GM23338 (cell line): ENCODE results near the gene ILKAP. TPM values are rescaled to one million over a fixed set of nuclear protein-coding genes. Genes with fewer than 3 reads are reported as not detected.

Source experiments
- ATAC-seq: fragments of 200-7000 bp; cut with Tn5 transposase; 3 replicates; pipeline ENCODE4 v1.9.1; 2020
- DNase-seq: peaks from one replicate; pipeline ENCODE4 v3.0.0-alpha.2; 2015; ENCODE audit warnings: low spot score
- H2AFZ ChIP-seq: fragments of 200-600 bp; sonication (generic); 2 replicates; pipeline ENCODE4 v1.8.0; 2016; ENCODE audit warnings: antibody characterized with exemption, mild to moderate bottlenecking, moderate library complexity
- H3F3A ChIP-seq: fragments of 200-600 bp; sonication (generic); replicated peaks from 2 replicates; pipeline ENCODE4 v1.8.0; 2017; ENCODE audit warnings: antibody characterized with exemption, mixed run types, low read depth
- H3K27ac ChIP-seq: fragments of 200-600 bp; sonication (generic); 2 replicates; pipeline ENCODE4 v1.6.1; 2016; ENCODE audit warnings: low read depth
- H3K27me3 ChIP-seq: fragments of 200-600 bp; sonication (generic); 2 replicates; pipeline ENCODE4 v1.8.0; 2016; ENCODE audit warnings: mild to moderate bottlenecking, mixed run types, moderate library complexity; ENCODE audit not compliant: insufficient read depth
- H3K36me3 ChIP-seq: fragments of 200-600 bp; sonication (generic); 2 replicates; pipeline ENCODE4 v1.8.0; 2016; ENCODE audit warnings: mild to moderate bottlenecking; ENCODE audit not compliant: insufficient read depth
- H3K4me1 ChIP-seq: fragments of 200-600 bp; sonication (generic); 2 replicates; pipeline ENCODE4 v1.8.0; 2016; ENCODE audit warnings: mild to moderate bottlenecking, moderate library complexity; ENCODE audit not compliant: insufficient read depth
- H3K4me2 ChIP-seq: fragments of 200-600 bp; sonication (generic); 2 replicates; pipeline ENCODE4 v1.7.1; 2017; ENCODE audit warnings: mixed run types
- H3K4me3 ChIP-seq: fragments of 200-600 bp; sonication (generic); 2 replicates; pipeline ENCODE4 v1.6.1; 2016; ENCODE audit warnings: mixed run types
- H3K79me2 ChIP-seq: fragments of 200-600 bp; sonication (generic); replicated peaks from 2 replicates; pipeline ENCODE4 v1.8.0; 2017; ENCODE audit warnings: mild to moderate bottlenecking; ENCODE audit not compliant: insufficient read depth
- H3K9me2 ChIP-seq: fragments of 200-600 bp; sonication (generic); 2 replicates; pipeline ENCODE4 v1.8.0; 2017; ENCODE audit not compliant: insufficient read depth
- H4K20me1 ChIP-seq: fragments of 200-600 bp; sonication (generic); replicated peaks from 2 replicates; pipeline ENCODE4 v1.8.0; 2017; ENCODE audit warnings: mild to moderate bottlenecking; ENCODE audit not compliant: insufficient read depth
- H3K27ac Mint-ChIP-seq: 2 replicates; pipeline ENCODE4 v1.8.0; 2020; ENCODE audit warnings: inconsistent platforms, mild to moderate bottlenecking, moderate library complexity, mixed read lengths
- H3K27me3 Mint-ChIP-seq: 3 replicates; pipeline ENCODE4 v1.8.0; 2022; ENCODE audit warnings: low read depth, mild to moderate bottlenecking, moderate library complexity, mixed read lengths, inconsistent platforms; ENCODE audit not compliant: insufficient read depth, poor library complexity
- H3K36me3 Mint-ChIP-seq: 3 replicates; pipeline ENCODE4 v1.8.0; 2021; ENCODE audit warnings: low read depth, mild to moderate bottlenecking, inconsistent platforms, moderate library complexity, mixed read lengths
- H3K4me1 Mint-ChIP-seq: 3 replicates; pipeline ENCODE4 v1.8.0; 2020; ENCODE audit warnings: mild to moderate bottlenecking, inconsistent platforms, mixed read lengths
- H3K4me3 Mint-ChIP-seq: 3 replicates; pipeline ENCODE4 v1.8.0; 2021; ENCODE audit warnings: moderate library complexity, mild to moderate bottlenecking, inconsistent platforms, mixed read lengths
- H3K9me3 Mint-ChIP-seq: 3 replicates; pipeline ENCODE4 v1.8.0; 2020; ENCODE audit warnings: moderate library complexity, mild to moderate bottlenecking, inconsistent platforms, mixed read lengths
- ETS1 ChIP-seq: IDR thresholded peaks from 2 replicates; pipeline ENCODE4 v1.6.1; 2016; ENCODE audit warnings: antibody characterized with exemption
- JUNB ChIP-seq: IDR thresholded peaks from one replicate; pipeline ENCODE4 v1.6.1; 2016; ENCODE audit warnings: antibody characterized with exemption; ENCODE audit not compliant: unreplicated experiment
- STAT1 ChIP-seq: IDR thresholded peaks from one replicate; pipeline ENCODE4 v1.6.1; 2016; ENCODE audit warnings: antibody characterized with exemption; ENCODE audit not compliant: unreplicated experiment
- ZNF462 ChIP-seq: fragments of 250-450 bp; sonication (Bioruptor Pico); IDR thresholded peaks from 2 replicates; pipeline ENCODE4 v1.5.0; 2020; ENCODE audit warnings: mild to moderate bottlenecking, moderate library complexity
- polyA plus RNA-seq: library from polyadenylated mRNA; unstranded; fragments of >200 nt; fragmentation: Nextera tagmentation; extraction: Ambion mirVana; gene quantifications from 2 replicates; pipeline ENCODE4 v1.2.1, GENCODE V29; 2016
- total RNA-seq: library from RNA; depleted of rRNA; stranded (reverse); fragments of >200 nt; shearing (Covaris generic); gene quantifications from 2 replicates; pipeline ENCODE4 v1.2.3, GENCODE V29; 2014

ILKAP gene
- total and polyA plus RNA-seq, 2 experiments from 2014 or later, result 17.0 to 35.9 TPM

- Histone ChIP-seq H3K79me2 (no peaks in the 10 kb centered on the region), H3K36me3 (no peaks in the 10 kb centered on the region), H3K4me3 (no peak overlapping the region), H3K9me2 (no peaks in the 10 kb centered on the region), H3K4me1 (peaks cover 13% of the 10 kb centered on the region), H3K27ac (no peak overlapping the region), H3F3A (0 out of 2 replicates have a peak, but pooled peaks cover 8% of the 10 kb centered on the region), H3K4me2 (no peak overlapping the region), H4K20me1 (no peaks in the 10 kb centered on the region), H2AFZ (no peak overlapping the region), H3K27me3 (peaks cover 29% of the 10 kb centered on the region)
- no peak for TF ChIP-seq ETS1
- Mint-ChIP-seq H3K9me3 (peaks cover 3% of the 10 kb centered on the region; the same call in 2 of the 3 replicates), H3K27ac (no peak overlapping the region), H3K27me3 (peaks cover 36% of the 10 kb centered on the region), H3K4me3 (no peak overlapping the region), H3K4me1 (peaks cover 18% of the 10 kb centered on the region), H3K36me3 (no peaks in the 10 kb centered on the region)
- DNase-seq (no peak), ATAC-seq (no peak)
Observed at GRCh38 chr2:238155761-238156694, 47.5 kb downstream of the ILKAP start.

- H3K27me3 ChIP-seq, result peaks cover 29% of the 10 kb centered on the region
- no peaks in the 10 kb centered on the region for H3K79me2 ChIP-seq
- no peaks in the 10 kb centered on the region for H3K9me2 ChIP-seq
- H3K27ac ChIP-seq, result no peak overlapping the region
- TF ChIP-seq ZNF462 (CRISPR knock-in tag), result no peak
- TF ChIP-seq STAT1, result no peak
- no peak for TF ChIP-seq JUNB
- H3K4me2 ChIP-seq, result no peak overlapping the region
- H3K4me1 Mint-ChIP-seq, result peaks cover 13% of the 10 kb centered on the region
- peaks cover 3% of the 10 kb centered on the region; the same call in 2 of the 3 replicates for H3K9me3 Mint-ChIP-seq
- no peak overlapping the region for H3K4me3 Mint-ChIP-seq
- no peak for ATAC-seq
- DNase-seq, result no peak
- peaks cover 10% of the 10 kb centered on the region for H3K4me1 ChIP-seq
- H2AFZ ChIP-seq, result no peak overlapping the region
- no peak overlapping the region for H3K4me3 ChIP-seq
- H3K36me3 ChIP-seq, result no peaks in the 10 kb centered on the region
- no peak overlapping the region for H3K27ac Mint-ChIP-seq
- no peaks in the 10 kb centered on the region for H4K20me1 ChIP-seq
- H3F3A ChIP-seq, result 0 out of 2 replicates have a peak, but pooled peaks cover 8% of the 10 kb centered on the region
- H3K36me3 Mint-ChIP-seq, result no peaks in the 10 kb centered on the region
- H3K27me3 Mint-ChIP-seq, result peaks cover 28% of the 10 kb centered on the region
Observed at GRCh38 chr2:238155051-238155760, 48.3 kb downstream of the ILKAP start.
